Ectodermal cell (in vitro differentiated cells): ENCODE data around the gene SERPINE1.

ENCODE experiments used
- H3K27ac ChIP-seq: 2 replicates; pipeline ENCODE4 v1.7.0; 2013; ENCODE audit warnings: mild to moderate bottlenecking, low read depth, low read length; ENCODE audit not compliant: insufficient read depth, poor library complexity, severe bottlenecking
- H3K27me3 ChIP-seq: 2 replicates; pipeline ENCODE4 v1.7.0; 2013; ENCODE audit warnings: mild to moderate bottlenecking, low read length; ENCODE audit not compliant: insufficient read depth, control insufficient read depth, poor library complexity, severe bottlenecking
- H3K36me3 ChIP-seq: one replicate; pipeline ENCODE4 v1.7.0; 2013; ENCODE audit warnings: low read length; ENCODE audit not compliant: control insufficient read depth, insufficient read depth
- H3K4me1 ChIP-seq: one replicate; pipeline ENCODE4 v1.7.0; 2013; ENCODE audit warnings: low read length; ENCODE audit not compliant: control insufficient read depth, insufficient read depth
- H3K4me3 ChIP-seq: 2 replicates; pipeline ENCODE4 v1.7.0; 2013; ENCODE audit warnings: low read depth, low read length, control low read depth; ENCODE audit not compliant: insufficient read depth
- H3K9me3 ChIP-seq: 2 replicates; pipeline ENCODE4 v1.7.0; 2013; ENCODE audit warnings: mild to moderate bottlenecking, low read length, moderate library complexity; ENCODE audit not compliant: control insufficient read depth
- WGBS, 2 experiments: methylation state at CpG; one replicate each; pipeline ENCODE4 v1.1.7; 2013; ENCODE audit warnings: missing lambda C conversion rate in 2 of 2; 5-methylcytosine and 5-hydroxymethylcytosine counted together

Gene SERPINE1

DNA sequence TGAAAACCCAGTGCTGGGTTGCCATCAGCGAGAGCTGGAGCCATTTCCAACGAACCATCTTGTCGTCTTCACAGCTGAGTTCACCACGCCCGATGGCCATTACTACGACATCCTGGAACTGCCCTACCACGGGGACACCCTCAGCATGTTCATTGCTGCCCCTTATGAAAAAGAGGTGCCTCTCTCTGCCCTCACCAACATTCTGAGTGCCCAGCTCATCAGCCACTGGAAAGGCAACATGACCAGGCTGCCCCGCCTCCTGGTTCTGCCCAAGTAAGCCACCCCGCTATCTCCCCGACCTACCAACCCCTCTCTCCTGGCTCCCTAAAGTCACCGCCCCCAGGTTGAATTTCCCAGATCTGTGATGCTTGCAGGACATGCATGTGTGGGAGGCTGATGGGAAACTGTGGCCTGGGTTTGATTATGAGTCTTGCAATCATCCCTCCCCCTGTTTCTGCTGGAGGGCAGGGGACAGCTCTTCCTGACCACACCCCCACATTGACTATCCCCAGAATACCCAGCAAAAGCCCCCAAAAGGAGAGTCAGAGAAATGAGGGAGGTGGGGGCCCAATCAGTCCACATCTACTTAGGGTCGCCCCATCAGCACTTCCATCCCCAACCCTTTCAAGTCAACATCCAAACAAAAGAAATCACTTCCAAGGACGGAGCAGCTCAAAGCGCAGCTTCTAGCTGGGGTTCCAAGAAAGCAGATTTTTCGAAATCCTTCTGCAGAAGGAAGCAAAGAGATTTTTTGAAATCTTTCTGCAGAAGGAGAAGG is 6.9 kb downstream of the SERPINE1 start:
- Histone ChIP-seq H3K4me3 (no peak overlapping the region), H3K36me3 (no peaks in the 10 kb centered on the region), H3K4me1 (peaks cover 8% of the 10 kb centered on the region), H3K27me3 (peaks cover 12% of the 10 kb centered on the region), H3K9me3 (no peaks in the 10 kb centered on the region), H3K27ac (no peak overlapping the region)
- WGBS, 2 experiments = 80 to 81% methylated on average over 14 to 15 of the region's 15 CpGs

GRCh38 chr7:101134399-101134980 is 7.6 kb downstream of the SERPINE1 start:
- H3K27me3 ChIP-seq = peaks cover 12% of the 10 kb centered on the region
- H3K9me3 ChIP-seq = no peaks in the 10 kb centered on the region
- peaks cover 8% of the 10 kb centered on the region for H3K4me1 ChIP-seq
- no peak overlapping the region for H3K27ac ChIP-seq
- no peak overlapping the region for H3K4me3 ChIP-seq
- no peaks in the 10 kb centered on the region for H3K36me3 ChIP-seq
- 53 to 60% methylated on average over 5 to 6 of the region's 6 CpGs for WGBS, 2 experiments

DNA sequence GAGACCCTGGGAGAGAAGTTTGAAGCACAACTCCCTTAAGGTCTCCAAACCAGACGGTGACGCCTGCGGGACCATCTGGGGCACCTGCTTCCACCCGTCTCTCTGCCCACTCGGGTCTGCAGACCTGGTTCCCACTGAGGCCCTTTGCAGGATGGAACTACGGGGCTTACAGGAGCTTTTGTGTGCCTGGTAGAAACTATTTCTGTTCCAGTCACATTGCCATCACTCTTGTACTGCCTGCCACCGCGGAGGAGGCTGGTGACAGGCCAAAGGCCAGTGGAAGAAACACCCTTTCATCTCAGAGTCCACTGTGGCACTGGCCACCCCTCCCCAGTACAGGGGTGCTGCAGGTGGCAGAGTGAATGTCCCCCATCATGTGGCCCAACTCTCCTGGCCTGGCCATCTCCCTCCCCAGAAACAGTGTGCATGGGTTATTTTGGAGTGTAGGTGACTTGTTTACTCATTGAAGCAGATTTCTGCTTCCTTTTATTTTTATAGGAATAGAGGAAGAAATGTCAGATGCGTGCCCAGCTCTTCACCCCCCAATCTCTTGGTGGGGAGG is 10.8 kb downstream of the SERPINE1 start:
- H3K27ac ChIP-seq = no peak overlapping the region
- WGBS, 2 experiments = 90 to 92% methylated on average over 8 of the region's 9 CpGs
- no peaks in the 10 kb centered on the region for H3K9me3 ChIP-seq
- peaks cover 12% of the 10 kb centered on the region for H3K27me3 ChIP-seq
- peaks cover 8% of the 10 kb centered on the region for H3K4me1 ChIP-seq
- no peak overlapping the region for H3K4me3 ChIP-seq
- H3K36me3 ChIP-seq = no peaks in the 10 kb centered on the region

- no peaks in the 10 kb centered on the region for H3K36me3 ChIP-seq
- peaks cover 8% of the 10 kb centered on the region for H3K4me1 ChIP-seq
- WGBS, 2 experiments = 21 to 24% methylated on average over 15 to 16 of the region's 16 CpGs
Observed at GRCh38 chr7:101138213-101138870, 11.4 kb downstream of the SERPINE1 start.

DNA sequence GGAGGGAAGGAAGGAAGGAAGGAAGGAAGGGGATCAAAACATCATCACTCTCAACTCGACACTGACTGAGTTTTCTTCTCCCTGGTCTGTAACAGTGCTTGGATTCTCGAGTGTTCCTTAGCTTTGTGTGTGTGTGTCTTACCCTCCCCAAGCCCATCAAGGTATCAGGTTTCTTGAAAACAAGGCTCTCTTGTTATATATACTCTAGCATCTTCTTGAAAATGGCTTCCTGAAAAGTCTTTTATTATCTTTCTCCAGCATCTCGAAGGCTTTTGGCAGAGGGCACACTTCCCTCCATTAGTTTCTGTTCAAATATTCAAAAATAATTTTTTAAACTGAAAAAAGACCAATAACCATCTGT is 13.4 kb downstream of the SERPINE1 start:
- 62 to 65% methylated on average over 3 of the region's 3 CpGs for WGBS, 2 experiments
- Histone ChIP-seq H3K27me3 (peaks cover 12% of the 10 kb centered on the region), H3K36me3 (no peaks in the 10 kb centered on the region), H3K27ac (no peak overlapping the region), H3K9me3 (no peaks in the 10 kb centered on the region), H3K4me1 (no peaks in the 10 kb centered on the region), H3K4me3 (no peak overlapping the region)

More at GRCh38 chr7:101138213-101138870, 11.4 kb downstream of the SERPINE1 start:
- Histone ChIP-seq H3K27me3 (peaks cover 12% of the 10 kb centered on the region), H3K27ac (no peak overlapping the region), H3K4me3 (no peak overlapping the region), H3K9me3 (no peaks in the 10 kb centered on the region)

- H3K27ac ChIP-seq = no peak overlapping the region
- 91 to 93% methylated on average over 4 of the region's 4 CpGs for WGBS, 2 experiments
- no peak overlapping the region for H3K4me3 ChIP-seq
- H3K36me3 ChIP-seq = no peaks in the 10 kb centered on the region
- peaks cover 12% of the 10 kb centered on the region for H3K27me3 ChIP-seq
- no peaks in the 10 kb centered on the region for H3K9me3 ChIP-seq
- no peaks in the 10 kb centered on the region for H3K4me1 ChIP-seq
Observed at GRCh38 chr7:101140746-101141382, 14.0 kb downstream of the SERPINE1 start.

- no peaks in the 10 kb centered on the region for H3K27me3 ChIP-seq
- H3K27ac ChIP-seq = no peak overlapping the region
- peaks cover 6% of the 10 kb centered on the region for H3K4me1 ChIP-seq
- H3K36me3 ChIP-seq = no peaks in the 10 kb centered on the region
- H3K9me3 ChIP-seq = no peaks in the 10 kb centered on the region
- 84 to 91% methylated on average over 2 of the region's 2 CpGs for WGBS, 2 experiments
- no peak overlapping the region for H3K4me3 ChIP-seq
Observed at GRCh38 chr7:101151908-101152651, 25.2 kb downstream of the SERPINE1 start.

DNA sequence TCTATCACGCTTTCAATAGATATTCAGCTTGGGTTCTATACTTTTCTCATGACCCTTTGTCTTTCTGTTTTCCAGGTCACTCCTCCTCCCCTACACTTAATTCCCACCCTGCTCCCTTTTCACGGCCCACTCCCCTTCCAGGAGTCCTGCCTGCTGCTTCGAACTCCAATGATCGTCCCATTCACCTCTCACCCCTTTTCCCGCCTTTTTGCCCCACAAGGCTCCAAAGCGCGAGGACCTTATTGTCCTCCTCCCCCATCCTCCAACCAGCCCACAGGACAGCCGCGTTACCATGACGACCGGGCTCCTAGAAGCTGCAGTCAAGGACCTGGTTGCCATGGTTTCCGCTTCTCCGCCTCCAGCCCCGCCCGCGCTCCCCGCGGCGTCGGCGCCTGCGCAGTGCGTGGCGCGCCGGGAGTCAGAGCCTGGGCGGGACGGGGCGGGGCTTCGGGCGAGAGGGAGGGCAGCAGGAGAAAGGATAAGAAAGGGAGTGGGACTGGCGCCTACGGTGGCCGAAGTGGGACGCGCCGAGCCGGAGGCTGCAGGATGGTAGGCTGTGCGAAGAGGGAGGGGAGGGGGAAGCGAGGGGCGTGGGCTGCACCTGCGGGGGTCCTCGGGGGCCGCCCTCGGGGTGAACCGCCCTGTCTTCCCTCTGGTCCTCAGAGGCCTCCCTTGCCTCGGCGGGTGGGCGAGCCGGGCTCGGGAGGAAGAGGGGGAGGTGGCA is 27.2 kb downstream of the SERPINE1 start, which contains the start of gene AP1S1:
Gene AP1S1, plus strand, starts transcription at position 508 of the 724 bp plus-strand sequence. Its CDS starts 39 bp downstream, at position 547.
- Histone ChIP-seq H3K36me3 (no peaks in the 10 kb centered on the region), H3K27me3 (no peaks in the 10 kb centered on the region), H3K4me1 (peaks cover 6% of the 10 kb centered on the region), H3K4me3 (peak within 1 kb of the TSS; percentile 64), H3K9me3 (no peaks in the 10 kb centered on the region), H3K27ac (no peak within 1 kb of the TSS)
- 2 to 3% methylated on average over 51 of the region's 51 CpGs for WGBS, 2 experiments

- WGBS, 2 experiments = 1% methylated on average over 34 of the region's 34 CpGs
Observed at GRCh38 chr7:101154693-101155102, 27.8 kb downstream of the SERPINE1 start.

More at GRCh38 chr7:101154693-101155102, 27.8 kb downstream of the SERPINE1 start:
- Histone ChIP-seq H3K27ac (no peak overlapping the region), H3K36me3 (no peaks in the 10 kb centered on the region), H3K4me1 (peaks cover 6% of the 10 kb centered on the region), H3K4me3 (peak overlapping the region; percentile 64), H3K27me3 (no peaks in the 10 kb centered on the region), H3K9me3 (no peaks in the 10 kb centered on the region)
